HCT116 (cell line): ENCODE results near the gene NDUFA11. TPM values are rescaled to one million over a fixed set of nuclear protein-coding genes. Genes with fewer than 3 reads are reported as not detected.
"Not testable (repeated sequence)": the region's sequence is repeated elsewhere in the genome, so short reads cannot be mapped to it uniquely, and the experiment has no call there.

Source experiments
- ATAC-seq: fragments of 200-7000 bp; cut with Tn5 transposase; 2 replicates; pipeline ENCODE4 v1.9.1; 2020; ENCODE audit warnings: mild to moderate bottlenecking, moderate library complexity
- BruUV-seq: library from RNA; stranded (reverse); fragments of 400-500 nt; replicated peaks from 2 replicates; lab custom pipeline; 2021; lab: Mats Ljungman, UMichigan
- CTCF ChIA-PET: fragments of 300-600 bp; sonication (Branson Sonifier 250); formaldehyde crosslinking; loops from one replicate; lab custom pipeline; 2021; ENCODE audit warnings: antibody characterized with exemption; lab: Charles Lee
- POLR2A ChIA-PET: fragments of 300-600, 350-600 bp; sonication (Branson Sonifier 250); formaldehyde crosslinking; loops from one replicate; lab custom pipeline; 2021; ENCODE audit warnings: antibody characterized with exemption; lab: Charles Lee
- RAD21 ChIA-PET, 2 experiments: fragments of 300-600 bp; sonication (Branson Sonifier 250); formaldehyde crosslinking; loops; one replicate each; lab custom pipeline; 2023; ENCODE audit warnings: low total read pairs in 2 of 2; ENCODE audit not compliant: uncharacterized antibody in 2 of 2, unreplicated experiment in 2 of 2, low non-redundant PET in 1 of 2; lab: Charles Lee
- DNase-seq: peaks from one replicate; pipeline ENCODE4 v3.0.0-alpha.2; 2010; ENCODE audit warnings: low read depth, low spot score
- H2AFZ ChIP-seq: fragments of 200-600 bp; shearing (Covaris generic), sonication (generic); 2 replicates; pipeline ENCODE4 v1.6.1; 2017; ENCODE audit warnings: low read depth, mixed run types, mixed read lengths, antibody characterized with exemption, low read length; ENCODE audit not compliant: poor library complexity, severe bottlenecking
- H3K27ac ChIP-seq: 2 replicates; pipeline ENCODE4 v1.5.1; 2012; ENCODE audit warnings: low read depth, low read length
- H3K27me3 ChIP-seq: fragments of 200-600 bp; sonication (generic); 2 replicates; pipeline ENCODE4 v1.6.1; 2016; ENCODE audit warnings: mixed run types, low read length, mixed read lengths; ENCODE audit not compliant: insufficient read depth
- H3K36me3 ChIP-seq, 2 experiments: fragments of 200-500 bp in 1 of 2; fragments of 200-600 bp in 1 of 2; sonication (Bioruptor generic) in 1 of 2; sonication (generic) in 1 of 2; 2 replicates each; pipeline versions ENCODE4 v1.5.1 to v1.6.1; 2014 to 2016; ENCODE audit warnings: low read length in 2 of 2, inconsistent platforms in 1 of 2, mixed read lengths in 1 of 2, mixed run types in 1 of 2; ENCODE audit not compliant: insufficient read depth in 2 of 2, control insufficient read depth in 1 of 2
- H3K4me1 ChIP-seq, 2 experiments: fragments of 200-600 bp in 1 of 2; sonication (generic) in 1 of 2; 2 replicates each; pipeline versions ENCODE4 v1.5.1 to v1.6.1; 2012 to 2017; ENCODE audit warnings: low read length in 2 of 2, inconsistent platforms in 1 of 2, mild to moderate bottlenecking in 1 of 2, mixed read lengths in 1 of 2, mixed run types in 1 of 2, moderate library complexity in 1 of 2; ENCODE audit not compliant: insufficient read depth in 2 of 2, control insufficient read depth in 1 of 2
- H3K4me2 ChIP-seq: fragments of 200-600 bp; sonication (generic); 2 replicates; pipeline ENCODE4 v1.6.1; 2017; ENCODE audit warnings: mixed run types, low read length, mixed read lengths
- H3K4me3 ChIP-seq, 2 experiments: fragments of 200-600 bp in 1 of 2; sonication (generic) in 1 of 2; replicated peaks in 1 of 2; 2 replicates each; pipeline ENCODE4 v1.5.1; 2011 to 2016; ENCODE audit warnings: low read length in 2 of 2, control low read depth in 1 of 2, low read depth in 1 of 2, mild to moderate bottlenecking in 1 of 2, mixed read lengths in 1 of 2, mixed run types in 1 of 2
- H3K79me2 ChIP-seq: fragments of 200-600 bp; sonication (generic); 2 replicates; pipeline ENCODE4 v1.6.1; 2017; ENCODE audit warnings: mild to moderate bottlenecking, mixed run types, low read length, moderate library complexity, mixed read lengths; ENCODE audit not compliant: insufficient read depth
- H3K9ac ChIP-seq: fragments of 200-600 bp; sonication (generic); 2 replicates; pipeline ENCODE4 v1.6.1; 2016; ENCODE audit warnings: low read length, mixed read lengths
- H3K9me2 ChIP-seq: fragments of 200-600 bp; sonication (generic), shearing (Covaris generic); 2 replicates; pipeline ENCODE4 v1.6.1; 2017; ENCODE audit warnings: mixed run types, mild to moderate bottlenecking, moderate library complexity; ENCODE audit not compliant: insufficient read depth
- H3K9me3 ChIP-seq, 2 experiments: fragments of 200-500 bp in 1 of 2; fragments of 200-600 bp in 1 of 2; sonication (Bioruptor generic) in 1 of 2; sonication (generic) in 1 of 2; 2 replicates each; pipeline ENCODE4 v1.6.1; 2014 to 2017; ENCODE audit warnings: low read length in 2 of 2, mixed read lengths in 2 of 2, inconsistent platforms in 1 of 2, low read depth in 1 of 2, mild to moderate bottlenecking in 1 of 2, mixed run types in 1 of 2, moderate library complexity in 1 of 2; ENCODE audit not compliant: control insufficient read depth in 1 of 2, insufficient read depth in 1 of 2
- H4K20me1 ChIP-seq: fragments of 200-600 bp; sonication (generic), shearing (Covaris generic); 2 replicates; pipeline ENCODE4 v1.6.1; 2017; ENCODE audit warnings: mixed run types, mild to moderate bottlenecking, moderate library complexity; ENCODE audit not compliant: insufficient read depth
- EZH2phosphoT487 ChIP-seq: fragments of 200-600 bp; IDR thresholded peaks from 2 replicates; pipeline ENCODE4 v1.6.1; 2018; ENCODE audit warnings: antibody characterized with exemption, borderline replicate concordance
- RAD21 ChIP-seq: IDR thresholded peaks from 2 replicates; pipeline ENCODE4 v1.6.1; 2012; ENCODE audit warnings: low read depth, mild to moderate bottlenecking
- SP1 ChIP-seq: IDR thresholded peaks from 2 replicates; pipeline ENCODE4 v1.6.1; 2012; ENCODE audit warnings: low read depth
- YY1 ChIP-seq: IDR thresholded peaks from 2 replicates; pipeline ENCODE4 v1.6.1; 2011; ENCODE audit warnings: low read length, low read depth, moderate library complexity, mild to moderate bottlenecking; ENCODE audit not compliant: insufficient replicate concordance; ENCODE audit errors: extremely low read depth
- intact Hi-C: fragments of 100-400 bp; cut with micrococcal nuclease; formaldehyde crosslinking; loops from 2 replicates; pipeline ENCODE4 v1.10.0; 2022
- total RNA-seq: library from RNA; stranded (reverse); gene quantifications from one replicate; pipeline ENCODE4 v1.2.1, GENCODE V29; 2021; ENCODE audit not compliant: unreplicated experiment

NDUFA11 gene
- total RNA-seq, 1 experiment from 2014 or later, result 311 TPM

DNA sequence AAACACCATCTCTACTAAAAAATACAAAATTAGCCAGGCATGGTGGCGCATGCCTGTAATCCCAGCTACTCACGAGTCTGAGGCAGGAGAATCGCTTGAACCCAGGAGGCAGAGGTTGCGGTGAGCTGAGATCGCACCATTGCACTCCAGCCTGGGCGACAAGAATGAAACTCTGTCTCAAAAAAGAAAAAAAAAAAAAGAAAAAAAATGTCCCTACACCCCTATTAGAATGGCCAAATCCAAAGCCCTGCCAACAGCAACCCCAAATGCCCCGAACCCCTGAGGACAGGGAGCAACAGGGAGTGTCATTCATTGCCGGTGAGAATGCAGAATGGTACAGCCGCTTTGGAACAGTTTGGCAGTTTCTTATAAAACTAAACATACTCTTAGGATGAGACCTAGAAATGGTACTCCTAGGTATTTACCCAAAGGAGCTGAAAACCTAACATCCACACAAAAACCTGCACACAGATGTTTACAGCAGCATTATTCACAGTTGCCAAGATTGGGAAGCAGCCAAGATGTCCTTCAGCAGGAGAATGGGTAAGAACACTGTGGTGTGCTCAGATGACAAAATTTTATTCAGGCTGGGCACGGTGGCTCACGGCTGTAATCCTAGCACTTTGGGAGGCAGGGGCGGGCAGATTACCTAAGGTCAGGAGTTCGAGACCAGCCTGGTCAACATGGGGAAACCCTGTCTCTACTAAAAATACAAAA lies 20.3 kb downstream of the NDUFA11 start:
- H3K4me3 ChIP-seq, H3K36me3 ChIP-seq, DNase-seq, H2AFZ ChIP-seq, H3K9me2 ChIP-seq, H3K4me2 ChIP-seq, BruUV-seq, intact Hi-C loops, H3K27ac ChIP-seq, H3K79me2 ChIP-seq, ATAC-seq, H3K27me3 ChIP-seq, POLR2A ChIA-PET, RAD21 ChIA-PET, H4K20me1 ChIP-seq, H3K9me3 ChIP-seq, H3K9ac ChIP-seq, H3K4me1 ChIP-seq: not testable (repeated sequence)
- CTCF ChIA-PET, result interaction anchor here (4.5 kb wide), 1 partner anchor 79 kb away, joined by 15 read pairs; the partner anchor contains the start of gene NRTN

DNA sequence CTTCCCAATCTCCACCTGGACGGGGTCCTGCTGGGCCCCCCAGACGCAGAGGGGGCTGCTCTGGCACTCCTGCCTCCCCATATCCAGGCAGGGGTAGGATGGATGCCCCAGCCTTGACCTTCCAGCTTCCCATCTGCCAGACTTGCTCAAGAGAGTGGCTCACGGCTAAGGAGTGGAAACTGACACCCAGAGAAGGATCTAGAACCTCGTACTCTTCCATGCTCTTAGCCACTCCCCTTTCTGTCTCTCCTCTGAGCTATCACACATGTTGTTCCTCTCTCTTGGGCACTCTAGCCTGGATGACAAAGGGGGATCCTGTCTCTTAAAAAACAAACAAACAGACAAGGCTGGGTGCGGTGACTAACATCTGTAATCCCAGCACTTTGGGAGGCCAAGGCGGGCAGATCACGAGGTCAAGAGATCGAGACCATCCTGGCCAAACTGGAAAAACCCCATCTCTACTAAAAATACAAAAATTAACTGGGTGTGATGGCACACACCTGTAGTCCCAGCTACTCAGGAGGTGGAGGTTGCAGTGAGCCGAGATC lies 21.1 kb downstream of the NDUFA11 start:
- Histone ChIP-seq H3K79me2 (no peaks in the 10 kb centered on the region), H3K9me2 (no peaks in the 10 kb centered on the region), H4K20me1 (no peaks in the 10 kb centered on the region), H3K9me3 (no peaks in the 10 kb centered on the region), H2AFZ (no peak overlapping the region), H3K4me2 (no peak overlapping the region), H3K4me1 (peaks cover 5 to 8% of the 10 kb centered on the region in 2 experiments), H3K27ac (no peak overlapping the region), H3K27me3 (no peaks in the 10 kb centered on the region), H3K9ac (no peak overlapping the region), H3K4me3 (no peak overlapping the region), H3K36me3 (no peaks in the 10 kb centered on the region)
- ChIA-PET CTCF (interaction anchor here (4.5 kb wide), 1 partner anchor 78 kb away, joined by 15 read pairs; the partner anchor contains the start of gene NRTN), RAD21 (no interaction called here), POLR2A (no interaction called here)
- no peak for ATAC-seq
- intact Hi-C loops, result no loop called here
- no peak for DNase-seq
- TF ChIP-seq RAD21 (no peak), SP1 (no peak), EZH2phosphoT487 (no peak), YY1 (no peak)
- BruUV-seq, result no TSS peak
